ENCODE data around the gene LAMB2. TPM values are rescaled to one million over a fixed set of nuclear protein-coding genes. Genes with fewer than 3 reads are reported as not detected.

LAMB2 gene
- polyA plus RNA-seq, 1 donor (not counting 4 experiments of a cell fraction or from before 2014, with no cell fraction given) = 108 TPM

DNA sequence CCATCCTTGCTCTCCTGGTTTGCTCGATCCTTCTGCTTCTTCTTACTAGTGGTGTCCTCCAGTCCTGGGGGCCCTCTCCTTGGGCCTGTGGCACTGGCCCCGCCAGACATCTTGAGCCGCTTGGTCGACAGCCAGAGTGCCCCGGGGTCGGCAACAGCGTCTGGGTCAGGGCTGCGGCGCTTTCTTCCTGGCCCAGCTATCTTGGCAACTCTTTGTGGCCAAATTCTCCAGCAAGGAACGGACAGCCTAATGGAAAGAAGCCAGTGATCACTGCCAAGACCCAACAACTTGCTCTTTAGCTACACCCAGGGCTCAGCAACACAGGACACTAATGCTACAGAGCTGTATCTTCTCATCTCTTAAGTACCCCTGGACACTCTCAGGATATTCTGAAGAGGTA is 13.8 kb downstream of the LAMB2 start:
- Histone ChIP-seq H3K9me3 (ENCODE audit: control insufficient read depth, low read depth, low read length) (no peaks in the 10 kb centered on the region), H2AFZ (ENCODE audit: control insufficient read depth, low read length) (no peak overlapping the region), H4K20me1 (ENCODE audit: control insufficient read depth, extremely low read depth, insufficient read depth, low read length) (no peaks in the 10 kb centered on the region), H3K79me2 (ENCODE audit: control insufficient read depth, insufficient read depth, low read length) (peaks cover 15% of the 10 kb centered on the region), H3K9ac (ENCODE audit: control insufficient read depth, extremely low read depth, insufficient read depth, low read length) (no peak overlapping the region), H3K27me3 (ENCODE audit: control insufficient read depth, extremely low read depth, insufficient read depth, low read length) (no peaks in the 10 kb centered on the region), H3K4me2 (ENCODE audit: control insufficient read depth, extremely low read depth, insufficient read depth, low read depth, low read length) (peak overlapping the region; percentile 100), H3K4me3 (ENCODE audit: control insufficient read depth in 2 of 3, extremely low read depth in 1 of 3, insufficient read depth in 2 of 3, low read depth in 1 of 3, low read length in 3 of 3) (peak overlapping the region in 2 of 3 experiments; percentile 64 to 93), H3K9me1 (ENCODE audit: control insufficient read depth, extremely low read depth, insufficient read depth, low read length) (peaks cover 2% of the 10 kb centered on the region), H3K27ac (ENCODE audit: control insufficient read depth, insufficient read depth, low read length) (no peak overlapping the region), H3K36me3 (ENCODE audit: control insufficient read depth in 2 of 2, extremely low read depth in 1 of 2, insufficient read depth in 2 of 2, low read length in 2 of 2) (peaks cover 57 to 61% of the 10 kb centered on the region in 2 experiments), H3K4me1 (ENCODE audit: control insufficient read depth, extremely low read depth, insufficient read depth, low read length) (peaks cover 13% of the 10 kb centered on the region)
- FAIRE-seq (no peak), DNase-seq (ENCODE audit: low read depth, low spot score) (no peak)
- dilution Hi-C loops (cut with MboI; ENCODE audit: extremely low pct_ligation_motif_present, low sequenced_read_pairs) = no loop called here
- TF ChIP-seq, protein P1, sequence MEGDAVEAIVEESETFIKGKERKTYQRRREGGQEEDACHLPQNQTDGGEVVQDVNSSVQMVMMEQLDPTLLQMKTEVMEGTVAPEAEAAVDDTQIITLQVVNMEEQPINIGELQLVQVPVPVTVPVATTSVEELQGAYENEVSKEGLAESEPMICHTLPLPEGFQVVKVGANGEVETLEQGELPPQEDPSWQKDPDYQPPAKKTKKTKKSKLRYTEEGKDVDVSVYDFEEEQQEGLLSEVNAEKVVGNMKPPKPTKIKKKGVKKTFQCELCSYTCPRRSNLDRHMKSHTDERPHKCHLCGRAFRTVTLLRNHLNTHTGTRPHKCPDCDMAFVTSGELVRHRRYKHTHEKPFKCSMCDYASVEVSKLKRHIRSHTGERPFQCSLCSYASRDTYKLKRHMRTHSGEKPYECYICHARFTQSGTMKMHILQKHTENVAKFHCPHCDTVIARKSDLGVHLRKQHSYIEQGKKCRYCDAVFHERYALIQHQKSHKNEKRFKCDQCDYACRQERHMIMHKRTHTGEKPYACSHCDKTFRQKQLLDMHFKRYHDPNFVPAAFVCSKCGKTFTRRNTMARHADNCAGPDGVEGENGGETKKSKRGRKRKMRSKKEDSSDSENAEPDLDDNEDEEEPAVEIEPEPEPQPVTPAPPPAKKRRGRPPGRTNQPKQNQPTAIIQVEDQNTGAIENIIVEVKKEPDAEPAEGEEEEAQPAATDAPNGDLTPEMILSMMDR (optimal IDR thresholded peaks at IDR 0.05 in 1 of 3, IDR thresholded peaks at IDR 0.05 in 1 of 3, conservative IDR thresholded peaks at IDR 0.05 in 1 of 3; ENCODE audit: extremely low read depth in 1 of 3, insufficient read depth in 2 of 3, low read length in 3 of 3) = no peak

DNA sequence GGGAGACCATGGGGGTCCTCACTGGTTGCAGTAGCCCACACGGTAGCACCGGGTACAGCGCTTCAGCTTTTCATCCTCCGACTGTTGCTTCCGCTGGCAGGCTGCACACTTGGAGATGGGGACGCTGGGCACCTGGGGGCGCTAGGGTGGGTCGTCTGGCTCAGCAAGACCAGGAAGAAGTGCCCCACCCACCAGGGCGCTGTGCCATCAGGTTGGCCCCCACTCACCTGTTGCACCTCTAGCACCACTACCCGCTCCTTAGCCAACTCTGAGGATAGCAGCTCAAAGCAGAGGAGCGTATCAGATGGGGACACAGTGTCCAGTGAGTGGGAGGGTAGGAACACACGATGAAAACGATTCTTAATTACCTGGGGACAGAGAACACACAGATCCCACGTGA is 20.6 kb downstream of the LAMB2 start:
- FAIRE-seq (no peak), DNase-seq (ENCODE audit: low read depth, low spot score) (no peak)
- H4K20me1 ChIP-seq (ENCODE audit: control insufficient read depth, extremely low read depth, insufficient read depth, low read length) = no peaks in the 10 kb centered on the region
- H3K9me1 ChIP-seq (ENCODE audit: control insufficient read depth, extremely low read depth, insufficient read depth, low read length) = no peaks in the 10 kb centered on the region
- dilution Hi-C loops (cut with MboI; ENCODE audit: extremely low pct_ligation_motif_present, low sequenced_read_pairs) = no loop called here
- no peak overlapping the region for H3K4me3 ChIP-seq (ENCODE audit: control insufficient read depth in 2 of 3, extremely low read depth in 1 of 3, insufficient read depth in 2 of 3, low read depth in 1 of 3, low read length in 3 of 3)
- no peaks in the 10 kb centered on the region for H3K9me3 ChIP-seq (ENCODE audit: control insufficient read depth, low read depth, low read length)
- H3K4me1 ChIP-seq (ENCODE audit: control insufficient read depth, extremely low read depth, insufficient read depth, low read length) = no peaks in the 10 kb centered on the region
- no peak overlapping the region for H2AFZ ChIP-seq (ENCODE audit: control insufficient read depth, low read length)
- H3K27ac ChIP-seq (ENCODE audit: control insufficient read depth, insufficient read depth, low read length) = no peak overlapping the region
- H3K27me3 ChIP-seq (ENCODE audit: control insufficient read depth, extremely low read depth, insufficient read depth, low read length) = no peaks in the 10 kb centered on the region
- no peak overlapping the region for H3K9ac ChIP-seq (ENCODE audit: control insufficient read depth, extremely low read depth, insufficient read depth, low read length)
- no peaks in the 10 kb centered on the region for H3K79me2 ChIP-seq (ENCODE audit: control insufficient read depth, insufficient read depth, low read length)
- TF ChIP-seq, protein P1 (optimal IDR thresholded peaks at IDR 0.05 in 1 of 3, IDR thresholded peaks at IDR 0.05 in 1 of 3, conservative IDR thresholded peaks at IDR 0.05 in 1 of 3; ENCODE audit: extremely low read depth in 1 of 3, insufficient read depth in 2 of 3, low read length in 3 of 3) = no peak
- no peak for TF ChIP-seq EZH2 (IDR thresholded peaks at IDR 0.05; ENCODE audit: low read length)
- no peak overlapping the region for H3K4me2 ChIP-seq (ENCODE audit: control insufficient read depth, extremely low read depth, insufficient read depth, low read depth, low read length)
- peaks cover 56 to 77% of the 10 kb centered on the region in 2 experiments for H3K36me3 ChIP-seq (ENCODE audit: control insufficient read depth in 2 of 2, extremely low read depth in 1 of 2, insufficient read depth in 2 of 2, low read length in 2 of 2)

Data from keratinocyte (primary cell).